HG03175 (cell line): ENCODE measurements around the gene CDK19.
"Not testable (repeated sequence)": the region's sequence is repeated elsewhere in the genome, so short reads cannot be mapped to it uniquely, and the experiment has no call there.

Source experiments
- ATAC-seq: cut with Tn5 transposase; IDR thresholded peaks from one replicate; pipeline ENCODE4 v1.9.1; 2021; ENCODE audit warnings: mild to moderate bottlenecking, moderate library complexity; ENCODE audit not compliant: unreplicated experiment

Gene CDK19

GRCh38 chr6:110815411-110816409 lies at the start of gene CDK19:
Gene CDK19 (minus strand): TSS chr6:110815469. CDS start chr6:110815136, 333 bp downstream.
- peak; percentile 71 for ATAC-seq

GRCh38 chr6:110864824-110865223 lies 49.6 kb upstream of the CDK19 start:
- no peak for ATAC-seq

- no peak for ATAC-seq
Observed at GRCh38 chr6:110859335-110859792, 44.1 kb upstream of the CDK19 start.

- no peak for ATAC-seq
Observed at GRCh38 chr6:110858562-110859214, 43.4 kb upstream of the CDK19 start.

GRCh38 chr6:110858016-110858415 lies 42.7 kb upstream of the CDK19 start:
- ATAC-seq, result no peak

- no peak for ATAC-seq
Observed at GRCh38 chr6:110856296-110856695, 41.0 kb upstream of the CDK19 start.

GRCh38 chr6:110853754-110854477 lies 38.6 kb upstream of the CDK19 start:
- no peak for ATAC-seq

- no peak for ATAC-seq
Observed at GRCh38 chr6:110852773-110853172, 37.5 kb upstream of the CDK19 start.

GRCh38 chr6:110849781-110850180 lies 34.5 kb upstream of the CDK19 start:
- ATAC-seq, result no peak

GRCh38 chr6:110841266-110841665 lies 26.0 kb upstream of the CDK19 start:
- ATAC-seq, result no peak

- ATAC-seq, result not testable (repeated sequence)
Observed at GRCh38 chr6:110835751-110836150, 20.5 kb upstream of the CDK19 start.

GRCh38 chr6:110833831-110834230 lies 18.6 kb upstream of the CDK19 start:
- ATAC-seq, result no peak

- no peak for ATAC-seq
Observed at GRCh38 chr6:110831405-110831804, 16.1 kb upstream of the CDK19 start.

- ATAC-seq, result no peak
Observed at GRCh38 chr6:110828396-110828795, 13.1 kb upstream of the CDK19 start.

GRCh38 chr6:110826236-110827129 lies 11.2 kb upstream of the CDK19 start:
- no peak for ATAC-seq

GRCh38 chr6:110823146-110823545 lies 7.9 kb upstream of the CDK19 start:
- ATAC-seq, result no peak

- no peak for ATAC-seq
Observed at GRCh38 chr6:110822249-110822648, 7.0 kb upstream of the CDK19 start.

- no peak for ATAC-seq
Observed at GRCh38 chr6:110816677-110817076, 1.4 kb upstream of the CDK19 start.

- no peak for ATAC-seq
Observed at GRCh38 chr6:110815015-110815410, 256 bp downstream of the CDK19 start.
